HL-60 (cell line): ENCODE results near the gene AKAP8L.
"Not testable (repeated sequence)": the region's sequence is repeated elsewhere in the genome, so short reads cannot be mapped to it uniquely, and the experiment has no call there.

Source experiments
- DNase-seq, 2 experiments: peaks; one replicate each; pipeline ENCODE4 v3.0.0-alpha.2; 2010 to 2020; ENCODE audit warnings: low read depth in 1 of 2, low spot score in 1 of 2
- H3K27ac ChIP-seq: fragments of 250-450 bp; sonication (Bioruptor Pico); replicated peaks from 2 replicates; pipeline ENCODE4 v1.5.1; 2020; ENCODE audit warnings: mild to moderate bottlenecking, moderate library complexity
- H3K27me3 ChIP-seq: fragments of 250-450 bp; sonication (Bioruptor Pico); 2 replicates; pipeline ENCODE4 v1.5.1; 2021; ENCODE audit warnings: mild to moderate bottlenecking, moderate library complexity; ENCODE audit not compliant: insufficient read depth, poor library complexity, severe bottlenecking
- H3K4me3 ChIP-seq: replicated peaks from 2 replicates; pipeline ENCODE4 v1.5.1; 2011; ENCODE audit warnings: mild to moderate bottlenecking, control low read depth, low read length; ENCODE audit not compliant: insufficient read depth
- GABPA ChIP-seq: IDR thresholded peaks from 2 replicates; pipeline ENCODE4 v1.6.1; 2012; ENCODE audit warnings: low read depth
- POLR2AphosphoS5 ChIP-seq: IDR thresholded peaks from 2 replicates; pipeline ENCODE4 v1.6.1; 2012; ENCODE audit warnings: low read depth
- SPI1 ChIP-seq: IDR thresholded peaks from 2 replicates; pipeline ENCODE4 v1.6.1; 2012; ENCODE audit warnings: low read depth, mild to moderate bottlenecking, borderline replicate concordance
- TF ChIP-seq, protein P1 (sequence below): IDR thresholded peaks from 2 replicates; pipeline ENCODE4 v1.6.1; 2012; ENCODE audit warnings: low read depth; ENCODE audit not compliant: insufficient replicate concordance
- TF ChIP-seq, protein P2 (sequence below): IDR thresholded peaks from one replicate; pipeline ENCODE4 v1.5.1; 2011; ENCODE audit warnings: low read length, control low read depth, inconsistent platforms; ENCODE audit not compliant: insufficient read depth

The AKAP8L gene

GRCh38 chr19:15398501-15399233 lies 20.1 kb downstream of the AKAP8L start:
- Histone ChIP-seq H3K4me3 (no peak overlapping the region), H3K27ac (no peak overlapping the region), H3K27me3 (no peaks in the 10 kb centered on the region)
- TF ChIP-seq POLR2AphosphoS5 (no peak), GABPA (no peak), SPI1 (no peak)
- TF ChIP-seq, protein P1, sequence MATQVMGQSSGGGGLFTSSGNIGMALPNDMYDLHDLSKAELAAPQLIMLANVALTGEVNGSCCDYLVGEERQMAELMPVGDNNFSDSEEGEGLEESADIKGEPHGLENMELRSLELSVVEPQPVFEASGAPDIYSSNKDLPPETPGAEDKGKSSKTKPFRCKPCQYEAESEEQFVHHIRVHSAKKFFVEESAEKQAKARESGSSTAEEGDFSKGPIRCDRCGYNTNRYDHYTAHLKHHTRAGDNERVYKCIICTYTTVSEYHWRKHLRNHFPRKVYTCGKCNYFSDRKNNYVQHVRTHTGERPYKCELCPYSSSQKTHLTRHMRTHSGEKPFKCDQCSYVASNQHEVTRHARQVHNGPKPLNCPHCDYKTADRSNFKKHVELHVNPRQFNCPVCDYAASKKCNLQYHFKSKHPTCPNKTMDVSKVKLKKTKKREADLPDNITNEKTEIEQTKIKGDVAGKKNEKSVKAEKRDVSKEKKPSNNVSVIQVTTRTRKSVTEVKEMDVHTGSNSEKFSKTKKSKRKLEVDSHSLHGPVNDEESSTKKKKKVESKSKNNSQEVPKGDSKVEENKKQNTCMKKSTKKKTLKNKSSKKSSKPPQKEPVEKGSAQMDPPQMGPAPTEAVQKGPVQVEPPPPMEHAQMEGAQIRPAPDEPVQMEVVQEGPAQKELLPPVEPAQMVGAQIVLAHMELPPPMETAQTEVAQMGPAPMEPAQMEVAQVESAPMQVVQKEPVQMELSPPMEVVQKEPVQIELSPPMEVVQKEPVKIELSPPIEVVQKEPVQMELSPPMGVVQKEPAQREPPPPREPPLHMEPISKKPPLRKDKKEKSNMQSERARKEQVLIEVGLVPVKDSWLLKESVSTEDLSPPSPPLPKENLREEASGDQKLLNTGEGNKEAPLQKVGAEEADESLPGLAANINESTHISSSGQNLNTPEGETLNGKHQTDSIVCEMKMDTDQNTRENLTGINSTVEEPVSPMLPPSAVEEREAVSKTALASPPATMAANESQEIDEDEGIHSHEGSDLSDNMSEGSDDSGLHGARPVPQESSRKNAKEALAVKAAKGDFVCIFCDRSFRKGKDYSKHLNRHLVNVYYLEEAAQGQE: no peak
- TF ChIP-seq, protein P2, sequence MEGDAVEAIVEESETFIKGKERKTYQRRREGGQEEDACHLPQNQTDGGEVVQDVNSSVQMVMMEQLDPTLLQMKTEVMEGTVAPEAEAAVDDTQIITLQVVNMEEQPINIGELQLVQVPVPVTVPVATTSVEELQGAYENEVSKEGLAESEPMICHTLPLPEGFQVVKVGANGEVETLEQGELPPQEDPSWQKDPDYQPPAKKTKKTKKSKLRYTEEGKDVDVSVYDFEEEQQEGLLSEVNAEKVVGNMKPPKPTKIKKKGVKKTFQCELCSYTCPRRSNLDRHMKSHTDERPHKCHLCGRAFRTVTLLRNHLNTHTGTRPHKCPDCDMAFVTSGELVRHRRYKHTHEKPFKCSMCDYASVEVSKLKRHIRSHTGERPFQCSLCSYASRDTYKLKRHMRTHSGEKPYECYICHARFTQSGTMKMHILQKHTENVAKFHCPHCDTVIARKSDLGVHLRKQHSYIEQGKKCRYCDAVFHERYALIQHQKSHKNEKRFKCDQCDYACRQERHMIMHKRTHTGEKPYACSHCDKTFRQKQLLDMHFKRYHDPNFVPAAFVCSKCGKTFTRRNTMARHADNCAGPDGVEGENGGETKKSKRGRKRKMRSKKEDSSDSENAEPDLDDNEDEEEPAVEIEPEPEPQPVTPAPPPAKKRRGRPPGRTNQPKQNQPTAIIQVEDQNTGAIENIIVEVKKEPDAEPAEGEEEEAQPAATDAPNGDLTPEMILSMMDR: no peak
- DNase-seq: no peak

GRCh38 chr19:15397782-15398181 lies 21.0 kb downstream of the AKAP8L start:
- DNase-seq: no peak
- H3K27ac ChIP-seq: no peak overlapping the region
- no peaks in the 10 kb centered on the region for H3K27me3 ChIP-seq
- TF ChIP-seq, protein P2: no peak
- TF ChIP-seq POLR2AphosphoS5: no peak
- TF ChIP-seq GABPA: no peak
- H3K4me3 ChIP-seq: no peak overlapping the region

GRCh38 chr19:15397236-15397635 lies 21.6 kb downstream of the AKAP8L start:
- H3K27me3 ChIP-seq: no peaks in the 10 kb centered on the region
- no peak overlapping the region for H3K27ac ChIP-seq
- no peak overlapping the region for H3K4me3 ChIP-seq
- TF ChIP-seq GABPA (no peak), SPI1 (no peak), POLR2AphosphoS5 (no peak)
- TF ChIP-seq, protein P1: no peak
- TF ChIP-seq, protein P2: no peak
- DNase-seq: no peak

- Histone ChIP-seq H3K4me3 (no peak overlapping the region), H3K27ac (no peak overlapping the region), H3K27me3 (no peaks in the 10 kb centered on the region)
- no peak for DNase-seq
- TF ChIP-seq GABPA (no peak), SPI1 (no peak)
- TF ChIP-seq, protein P1: no peak
These were observed 22.4 kb downstream of the AKAP8L start for GRCh38 chr19:15396436-15396835.

GRCh38 chr19:15395251-15395650 lies 23.5 kb downstream of the AKAP8L start:
- H3K27ac ChIP-seq, DNase-seq: not testable (repeated sequence)

More at GRCh38 chr19:15395251-15395650, 23.5 kb downstream of the AKAP8L start:
- not testable (repeated sequence) for H3K4me3 ChIP-seq, H3K27me3 ChIP-seq
